Astrocyte of the spinal cord (primary cell): ENCODE measurements around the gene CLIP1.
A peak's percentile ranks its signal among the peaks of the same experiment; 100 is the strongest.
"Not testable (repeated sequence)": the region's sequence is repeated elsewhere in the genome, so short reads cannot be mapped to it uniquely, and the experiment has no call there.

Experiments used
- DNase-seq: peaks from one replicate; pipeline ENCODE4 v3.0.0; 2011; ENCODE audit warnings: low read depth, low spot score
- H3K4me3 ChIP-seq: 2 replicates; pipeline ENCODE4 v1.5.1; 2011; ENCODE audit warnings: low read depth, mild to moderate bottlenecking, low read length, moderate library complexity
- in situ Hi-C: cut with HindIII; loops from 2 replicates; pipeline ENCODE4 v1.10.0; 2017; ENCODE audit warnings: low sequenced_read_pairs
- TF ChIP-seq, protein P1 (sequence below): IDR thresholded peaks from 2 replicates; pipeline ENCODE4 v1.5.1; 2012; ENCODE audit warnings: low read depth, mild to moderate bottlenecking, low read length, inconsistent platforms

CLIP1 gene

DNA sequence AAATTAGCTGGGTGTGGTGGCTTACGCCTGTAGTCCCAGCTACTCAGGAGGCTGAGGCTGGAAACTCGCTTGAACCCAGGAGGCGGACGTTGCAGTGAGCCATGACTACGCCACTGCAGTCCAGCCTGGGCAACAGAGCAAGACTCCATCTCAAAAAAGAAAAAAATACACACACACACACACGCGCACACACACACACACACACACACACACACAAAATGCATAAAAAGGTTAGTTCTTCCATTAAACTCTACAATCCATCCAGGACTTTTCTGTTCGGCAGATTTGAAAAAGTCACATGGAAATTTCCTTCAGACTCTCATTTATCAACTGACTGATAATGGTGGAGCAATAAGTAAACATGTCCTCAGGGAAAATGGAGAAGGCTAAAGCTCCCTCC is 147.0 kb downstream of the CLIP1 start:
- TF ChIP-seq, protein P1, sequence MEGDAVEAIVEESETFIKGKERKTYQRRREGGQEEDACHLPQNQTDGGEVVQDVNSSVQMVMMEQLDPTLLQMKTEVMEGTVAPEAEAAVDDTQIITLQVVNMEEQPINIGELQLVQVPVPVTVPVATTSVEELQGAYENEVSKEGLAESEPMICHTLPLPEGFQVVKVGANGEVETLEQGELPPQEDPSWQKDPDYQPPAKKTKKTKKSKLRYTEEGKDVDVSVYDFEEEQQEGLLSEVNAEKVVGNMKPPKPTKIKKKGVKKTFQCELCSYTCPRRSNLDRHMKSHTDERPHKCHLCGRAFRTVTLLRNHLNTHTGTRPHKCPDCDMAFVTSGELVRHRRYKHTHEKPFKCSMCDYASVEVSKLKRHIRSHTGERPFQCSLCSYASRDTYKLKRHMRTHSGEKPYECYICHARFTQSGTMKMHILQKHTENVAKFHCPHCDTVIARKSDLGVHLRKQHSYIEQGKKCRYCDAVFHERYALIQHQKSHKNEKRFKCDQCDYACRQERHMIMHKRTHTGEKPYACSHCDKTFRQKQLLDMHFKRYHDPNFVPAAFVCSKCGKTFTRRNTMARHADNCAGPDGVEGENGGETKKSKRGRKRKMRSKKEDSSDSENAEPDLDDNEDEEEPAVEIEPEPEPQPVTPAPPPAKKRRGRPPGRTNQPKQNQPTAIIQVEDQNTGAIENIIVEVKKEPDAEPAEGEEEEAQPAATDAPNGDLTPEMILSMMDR, result no peak
- in situ Hi-C loops, result no loop called here
- H3K4me3 ChIP-seq, result no peak overlapping the region
- no peak for DNase-seq

- peak; percentile 98 for DNase-seq
- in situ Hi-C loops, result no loop called here
- peak within 1 kb of the TSS; percentile 97 for H3K4me3 ChIP-seq
- TF ChIP-seq, protein P1, result no peak
Measured at GRCh38 chr12:122266230-122266901, 156.1 kb downstream of the CLIP1 start, which contains the start of gene VPS33A. Gene VPS33A (minus strand): TSS chr12:122266494. CDS start chr12:122266408, 86 bp downstream.

- in situ Hi-C loops, result no loop called here
- TF ChIP-seq, protein P1, result no peak
- H3K4me3 ChIP-seq, result peak overlapping the region; percentile 97
- no peak for DNase-seq
Measured at GRCh38 chr12:122265886-122266229, 156.6 kb downstream of the CLIP1 start.

GRCh38 chr12:122265476-122265875 is 157.0 kb downstream of the CLIP1 start:
- TF ChIP-seq, protein P1, result no peak
- in situ Hi-C loops, result no loop called here
- DNase-seq, result no peak
- H3K4me3 ChIP-seq, result peak overlapping the region; percentile 97

GRCh38 chr12:122260735-122261134 is 161.7 kb downstream of the CLIP1 start:
- H3K4me3 ChIP-seq, DNase-seq, in situ Hi-C loops: not testable (repeated sequence)

- in situ Hi-C loops, H3K4me3 ChIP-seq, DNase-seq: not testable (repeated sequence)
Measured at GRCh38 chr12:122258939-122259338, 163.5 kb downstream of the CLIP1 start.

DNA sequence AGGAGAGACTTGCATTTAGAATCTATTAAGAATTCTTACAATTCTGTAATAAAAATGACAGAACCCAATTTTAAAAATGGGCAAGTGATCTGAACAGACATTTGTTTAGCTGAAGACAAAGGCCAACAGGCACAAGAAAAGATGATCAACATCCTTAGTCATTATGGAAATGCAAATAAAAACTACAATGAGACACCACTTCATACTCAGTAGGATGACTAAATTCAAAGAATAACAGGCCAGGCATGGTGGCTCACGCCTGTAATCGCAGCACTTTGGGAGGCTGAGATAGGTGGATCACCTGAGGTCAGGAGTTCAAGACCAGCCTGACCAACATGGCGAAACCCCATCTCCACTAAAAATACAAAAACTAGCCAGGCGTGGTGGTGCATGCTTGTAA is 164.0 kb downstream of the CLIP1 start:
- H3K4me3 ChIP-seq, in situ Hi-C loops, DNase-seq: not testable (repeated sequence)

DNA sequence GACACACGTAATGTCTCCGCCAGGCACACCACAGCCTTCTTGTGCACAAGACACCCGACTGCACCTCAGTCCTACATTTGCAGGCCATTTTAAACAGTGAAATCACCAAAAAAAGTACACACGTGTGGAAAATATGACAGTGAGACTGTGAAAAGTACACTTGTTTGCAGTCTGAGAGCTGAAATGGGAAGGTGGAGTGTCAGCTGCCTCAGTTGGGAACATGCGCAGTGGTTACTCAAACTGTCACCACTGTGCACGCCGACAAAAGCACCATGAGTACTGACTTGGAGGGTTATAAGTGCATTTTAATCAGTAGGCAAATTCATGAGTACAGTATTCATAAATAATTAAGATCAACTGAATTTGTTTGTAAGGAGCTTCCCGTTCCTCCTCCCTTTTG is 171.9 kb downstream of the CLIP1 start:
- TF ChIP-seq, protein P1, result no peak
- no peak for DNase-seq
- in situ Hi-C loops, result no loop called here
- no peak overlapping the region for H3K4me3 ChIP-seq
